K562 (cell line): ENCODE measurements around the gene CMAS. TPM values are rescaled to one million over a fixed set of nuclear protein-coding genes. Genes with fewer than 3 reads are reported as not detected.

Source experiments
- ATAC-seq: fragments of 200-7000 bp; cut with Tn5 transposase; 3 replicates; pipeline ENCODE4 v1.9.1; 2020; ENCODE audit warnings: moderate library complexity
- BruUV-seq: library from RNA; stranded (reverse); fragments of 400-500 nt; replicated peaks from 2 replicates; lab custom pipeline; 2021; lab: Mats Ljungman, UMichigan
- CTCF ChIA-PET: fragments of 300-600 bp; formaldehyde crosslinking; extraction: SDS; loops from one replicate; lab custom pipeline; 2021; ENCODE audit warnings: low intra/inter-chr PET ratio; lab: Yijun Ruan, JAX
- POLR2A ChIA-PET: fragments of 300-600, 350-650 bp; sonication (Branson Sonifier 250); formaldehyde crosslinking; extraction: SDS; loops from one replicate; lab custom pipeline; 2021; ENCODE audit warnings: antibody characterized with exemption, inconsistent platforms; lab: Yijun Ruan, JAX
- DNase-seq, 4 experiments: peaks; one replicate each; pipeline versions ENCODE4 v3.0.0 to v3.0.0-alpha.2; 2011 to 2018; ENCODE audit warnings: low spot score in 3 of 4, mixed read lengths in 3 of 4; ENCODE audit errors: extremely low read depth in 1 of 4
- FAIRE-seq: peaks from 2 replicates; lab custom pipeline; 2011; peaks lifted over from hg19 to GRCh38; lab: Jason Lieb, UNC
- H2AFZ ChIP-seq: 2 replicates; pipeline ENCODE4 v1.6.0; 2011; ENCODE audit warnings: low read depth, low read length, control low read depth, inconsistent platforms
- H3K27ac ChIP-seq: fragments of 200-600 bp; 3 replicates; pipeline ENCODE4 v1.8.0; 2011; ENCODE audit warnings: low read depth, mild to moderate bottlenecking, control low read depth, inconsistent platforms, low read length, moderate library complexity, mixed read lengths; ENCODE audit errors: extremely low read depth
- H3K27me3 ChIP-seq, 2 experiments: fragments of 300-600 bp in 1 of 2; 2 replicates in 1 of 2; 3 replicates in 1 of 2; pipeline versions ENCODE4 v1.6.0 to v1.8.0; 2011; ENCODE audit warnings: inconsistent platforms in 2 of 2, low read length in 2 of 2, mild to moderate bottlenecking in 1 of 2, mixed read lengths in 1 of 2, moderate library complexity in 1 of 2; ENCODE audit not compliant: control insufficient read depth in 2 of 2, insufficient read depth in 2 of 2
- H3K36me3 ChIP-seq: fragments of 300-600 bp; 3 replicates; pipeline ENCODE4 v1.8.0; 2011; ENCODE audit warnings: mild to moderate bottlenecking, low read length, inconsistent platforms; ENCODE audit not compliant: control insufficient read depth, insufficient read depth
- H3K4me1 ChIP-seq, 2 experiments: fragments of 200-600 bp in 1 of 2; replicated peaks in 1 of 2; 2 replicates in 1 of 2; 3 replicates in 1 of 2; pipeline versions ENCODE4 v1.5.1 to v1.8.0; 2011; ENCODE audit warnings: inconsistent platforms in 2 of 2, low read length in 2 of 2, mild to moderate bottlenecking in 1 of 2, mixed read lengths in 1 of 2, moderate library complexity in 1 of 2; ENCODE audit not compliant: control insufficient read depth in 2 of 2, insufficient read depth in 2 of 2
- H3K4me2 ChIP-seq: 2 replicates; pipeline ENCODE4 v1.6.1; 2011; ENCODE audit warnings: low read length, control low read depth, inconsistent platforms, mixed read lengths; ENCODE audit not compliant: insufficient read depth
- H3K4me3 ChIP-seq: fragments of 200-600 bp; sonication (generic), shearing (Covaris generic); 2 replicates; pipeline ENCODE4 v1.5.1; 2016; ENCODE audit warnings: control low read depth, inconsistent platforms
- H3K79me2 ChIP-seq: fragments of 200-600 bp; 3 replicates; pipeline ENCODE4 v1.8.0; 2011; ENCODE audit warnings: low read length, inconsistent platforms; ENCODE audit not compliant: control insufficient read depth, insufficient read depth
- H3K9ac ChIP-seq, 2 experiments: 2 replicates each; pipeline versions ENCODE4 v1.6.0 to v1.6.1; 2011; ENCODE audit warnings: low read depth in 2 of 2, low read length in 2 of 2, control low read depth in 1 of 2, inconsistent platforms in 1 of 2, mild to moderate bottlenecking in 1 of 2, mixed read lengths in 1 of 2; ENCODE audit not compliant: insufficient read depth in 1 of 2
- H3K9me1 ChIP-seq: one replicate; pipeline ENCODE4 v1.6.0; 2011; ENCODE audit warnings: inconsistent platforms, mild to moderate bottlenecking, low read length, moderate library complexity; ENCODE audit not compliant: control insufficient read depth, insufficient read depth
- H3K9me3 ChIP-seq: replicated peaks from 2 replicates; pipeline ENCODE4 v1.5.1; 2011; ENCODE audit warnings: low read depth, low read length, inconsistent platforms; ENCODE audit not compliant: control insufficient read depth, insufficient read depth
- H4K20me1 ChIP-seq: replicated peaks from 2 replicates; pipeline ENCODE4 v1.6.1; 2011; ENCODE audit warnings: low read length, inconsistent platforms, mixed read lengths; ENCODE audit not compliant: control insufficient read depth, insufficient read depth
- BDP1 ChIP-seq: IDR thresholded peaks from 3 replicates; pipeline ENCODE4 v1.6.1; 2011; ENCODE audit not compliant: insufficient read length, insufficient read depth
- E4F1 ChIP-seq: fragments of 250-450 bp; sonication (Bioruptor Pico); IDR thresholded peaks from 2 replicates; pipeline ENCODE4 v1.5.0; 2021; ENCODE audit warnings: mild to moderate bottlenecking, borderline replicate concordance
- GATAD2A ChIP-seq: fragments of 450-650 bp; IDR thresholded peaks from 2 replicates; pipeline ENCODE4 v1.6.1; 2017
- HMBOX1 ChIP-seq: sonication (generic); IDR thresholded peaks from 2 replicates; pipeline ENCODE4 v1.6.1; 2016
- JUND ChIP-seq, 2 experiments: IDR thresholded peaks; 2 replicates in 1 of 2; 3 replicates in 1 of 2; pipeline ENCODE4 v1.6.1; 2011; ENCODE audit warnings: borderline replicate concordance in 2 of 2, low read depth in 2 of 2, low read length in 2 of 2, improper control_type of control experiment in 1 of 2, missing biosample characterization in 1 of 2, missing genetic modification characterization in 1 of 2, missing genetic modification reagents in 1 of 2
- KLF16 ChIP-seq: IDR thresholded peaks from 2 replicates; pipeline ENCODE4 v1.6.1; 2016; ENCODE audit warnings: antibody characterized with exemption
- PML ChIP-seq: IDR thresholded peaks from 2 replicates; pipeline ENCODE4 v1.6.1; 2012; ENCODE audit warnings: low read length, inconsistent platforms
- SMAD3 ChIP-seq: fragments of 450-650 bp; formaldehyde crosslinking; conservative IDR thresholded peaks from 2 replicates; pipeline ENCODE4 v1.4.0; 2020; ENCODE audit warnings: mild to moderate bottlenecking
- SMARCA4 ChIP-seq: fragments of 450-650 bp; IDR thresholded peaks from 2 replicates; pipeline ENCODE4 v1.6.1; 2016
- SNIP1 ChIP-seq: fragments of 450-650 bp; IDR thresholded peaks from 2 replicates; pipeline ENCODE4 v1.7.1; 2017; ENCODE audit warnings: low read depth, mild to moderate bottlenecking
- TRIM25 ChIP-seq: fragments of 450-650 bp; IDR thresholded peaks from 2 replicates; pipeline ENCODE4 v1.7.0; 2016; ENCODE audit warnings: borderline replicate concordance
- ZFX ChIP-seq: sonication (generic); formaldehyde crosslinking; IDR thresholded peaks from 2 replicates; pipeline ENCODE4 v1.8.0; 2022; ENCODE audit warnings: mild to moderate bottlenecking, missing genetic modification reagents, moderate library complexity
- ZNF184 ChIP-seq: sonication (generic); formaldehyde crosslinking; IDR thresholded peaks from 2 replicates; pipeline ENCODE4 v1.5.0; 2020; ENCODE audit warnings: missing genetic modification reagents
- ZNF24 ChIP-seq: fragments of 450-650 bp; IDR thresholded peaks from 2 replicates; pipeline ENCODE4 v1.6.1; 2016
- ZNF280B ChIP-seq: fragments of 250-450 bp; sonication (Bioruptor Pico); IDR thresholded peaks from 2 replicates; pipeline ENCODE4 v1.5.1; 2021; ENCODE audit warnings: mild to moderate bottlenecking
- WGBS: fragments of 100-300 bp; shearing (Covaris generic); methylation state at CpG from one replicate; pipeline ENCODE4 v1.1.6; 2016; ENCODE audit warnings: low coverage, mixed read lengths; ENCODE audit not compliant: insufficient coverage; ENCODE audit errors: missing lambda C conversion rate; 5-methylcytosine and 5-hydroxymethylcytosine counted together
- in situ Hi-C: fragments of 300-500 bp; cut with MboI; formaldehyde crosslinking; loops from 4 replicates; pipeline ENCODE4 v1.15.0; 2018; ENCODE audit warnings: inconsistent platforms, mixed read lengths
- intact Hi-C: fragments of 100-400 bp; cut with micrococcal nuclease; formaldehyde crosslinking; loops from 2 replicates; pipeline ENCODE4 v1.14.2; 2022
- polyA plus RNA-seq, 8 experiments: library from polyadenylated mRNA; depleted of rRNA in 4 of 8; stranded (reverse) in 5 of 8; unstranded in 3 of 8; fragments of >200 nt; fragmentation: Nextera tagmentation in 2 of 8; fragmentation: Illumina TruSeq in 1 of 8; extraction: Ambion mirVana in 2 of 8; extraction: Trizol in 1 of 8; gene quantifications; 2 replicates each; pipeline versions ENCODE4 v1.2.1 to v1.2.3, GENCODE V29; 2011 to 2014; ENCODE audit warnings: inconsistent platforms in 1 of 8, missing spikeins in 1 of 8
- total RNA-seq, 7 experiments: library from RNA; depleted of rRNA in 6 of 7; stranded (reverse); fragments of >200 nt in 6 of 7; fragmentation: Illumina TruSeq in 2 of 7; extraction: Trizol in 2 of 7; gene quantifications; 2 replicates each; pipeline versions ENCODE4 v1.2.1 to v1.2.3, GENCODE V29; 2011 to 2021; ENCODE audit warnings: low replicate concordance in 1 of 7

The CMAS gene
- total and polyA plus RNA-seq, 9 of the 15 experiments (the other 6 are each of a cell fraction or from before 2014, with no cell fraction given): 29.7 to 108 (median 65.3) TPM

- H3K27me3 ChIP-seq: no peaks in the 10 kb centered on the region
- peaks cover 10 to 48% of the 10 kb centered on the region in 2 experiments; a peak in 4 of 5 replicates for H3K4me1 ChIP-seq
- ChIA-PET POLR2A (interaction anchor here (0.7 kb wide), 1 partner anchor 8 kb away, joined by 3 read pairs; no protein-coding TSS in a partner anchor), CTCF (no interaction called here)
- no peaks in the 10 kb centered on the region for H4K20me1 ChIP-seq
- peaks cover 40% of the 10 kb centered on the region for H3K36me3 ChIP-seq
- H3K4me2 ChIP-seq: peak overlapping the region; percentile 81
- intact Hi-C loops (loop anchor here (2.0 kb wide), 1 partner anchor 34 kb away; no protein-coding TSS in a partner anchor), in situ Hi-C loops (no loop called here)
- WGBS: 0% methylated on average over 3 of the region's 4 CpGs
- H3K9ac ChIP-seq: peak overlapping the region; percentile 7 to 81; a peak in 3 of 4 replicates
- H3K79me2 ChIP-seq: peaks cover 72% of the 10 kb centered on the region
- DNase-seq (peak; percentile 13 to 90 (median 30)), ATAC-seq (peak; percentile 49), FAIRE-seq (peak; percentile 93)
- no peaks in the 10 kb centered on the region for H3K9me3 ChIP-seq
- peak overlapping the region; percentile 93 for H3K4me3 ChIP-seq
- H3K9me1 ChIP-seq: no peaks in the 10 kb centered on the region
- H3K27ac ChIP-seq: peak overlapping the region; percentile 88
- H2AFZ ChIP-seq: no peak overlapping the region
- BruUV-seq: no TSS peak
- TF ChIP-seq TRIM25 (no peak), PML (0 out of 2 replicates have a peak, but pooled peaks have one; percentile 66), GATAD2A (no peak), ZFX (CRISPR knock-in tag) (peak; percentile 56), KLF16 (0 out of 2 replicates have a peak, but pooled peaks have one; percentile 9), ZNF280B (CRISPR knock-in tag) (no peak), HMBOX1 (peak; percentile 97), JUND (IDR thresholded peaks at IDR 0.05; ENCODE audit: borderline replicate concordance, low read depth, low read length) (peak; percentile 35; the same call in 1 of the 2 replicates), JUND (tag; IDR thresholded peaks at IDR 0.05; ENCODE audit: borderline replicate concordance, low read depth, low read length) (peak; percentile 51; the same call in 1 of the 3 replicates), ZNF24 (no peak), E4F1 (CRISPR knock-in tag) (no peak), ZNF184 (CRISPR knock-in tag) (no peak), SMAD3 (CRISPR knock-in tag) (no peak), SMARCA4 (peak; percentile 59), BDP1 (no peak), SNIP1 (no peak)
Observed at GRCh38 chr12:22048351-22049041, 2.5 kb downstream of the CMAS start.
